ENCODE data around the gene HIPK4. TPM values are rescaled to one million over a fixed set of nuclear protein-coding genes. Genes with fewer than 3 reads are reported as not detected.

Gene HIPK4
- total RNA-seq, 1 donor from 2014 or later = not detected

DNA sequence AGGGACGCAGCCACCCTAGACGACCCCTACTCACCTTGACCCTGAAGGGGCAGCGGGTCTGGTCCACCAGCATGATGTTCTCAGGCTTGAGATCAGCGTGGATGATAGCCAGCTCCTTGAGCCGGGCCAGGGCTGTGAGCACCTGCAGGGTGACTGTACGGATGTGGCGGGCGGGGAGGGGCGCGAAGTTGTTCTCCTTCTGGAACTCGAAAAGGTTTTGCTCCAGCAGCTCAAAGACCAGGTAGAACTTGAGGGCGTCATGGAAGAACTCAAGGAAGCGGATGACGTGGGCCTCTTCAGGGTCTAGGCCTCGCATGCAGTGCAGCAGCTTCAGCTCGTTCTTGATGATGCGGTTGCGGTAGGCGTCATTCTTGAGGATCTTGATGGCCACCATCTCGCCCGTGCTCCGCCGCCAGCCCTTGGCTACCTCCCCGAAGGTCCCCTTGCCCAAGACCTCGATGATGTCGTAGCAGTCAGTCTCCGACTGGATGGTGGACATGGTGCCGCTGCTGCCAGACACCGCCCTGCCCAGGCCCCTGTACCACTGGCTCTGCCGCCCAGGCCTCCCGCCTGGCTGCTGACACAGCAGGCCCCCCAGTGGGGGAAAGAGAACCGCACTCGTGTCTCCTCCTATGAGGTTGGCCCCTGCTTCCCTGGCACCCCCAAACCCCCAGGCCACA, 437 bp downstream of the HIPK4 start:
- TF ChIP-seq, protein P1, sequence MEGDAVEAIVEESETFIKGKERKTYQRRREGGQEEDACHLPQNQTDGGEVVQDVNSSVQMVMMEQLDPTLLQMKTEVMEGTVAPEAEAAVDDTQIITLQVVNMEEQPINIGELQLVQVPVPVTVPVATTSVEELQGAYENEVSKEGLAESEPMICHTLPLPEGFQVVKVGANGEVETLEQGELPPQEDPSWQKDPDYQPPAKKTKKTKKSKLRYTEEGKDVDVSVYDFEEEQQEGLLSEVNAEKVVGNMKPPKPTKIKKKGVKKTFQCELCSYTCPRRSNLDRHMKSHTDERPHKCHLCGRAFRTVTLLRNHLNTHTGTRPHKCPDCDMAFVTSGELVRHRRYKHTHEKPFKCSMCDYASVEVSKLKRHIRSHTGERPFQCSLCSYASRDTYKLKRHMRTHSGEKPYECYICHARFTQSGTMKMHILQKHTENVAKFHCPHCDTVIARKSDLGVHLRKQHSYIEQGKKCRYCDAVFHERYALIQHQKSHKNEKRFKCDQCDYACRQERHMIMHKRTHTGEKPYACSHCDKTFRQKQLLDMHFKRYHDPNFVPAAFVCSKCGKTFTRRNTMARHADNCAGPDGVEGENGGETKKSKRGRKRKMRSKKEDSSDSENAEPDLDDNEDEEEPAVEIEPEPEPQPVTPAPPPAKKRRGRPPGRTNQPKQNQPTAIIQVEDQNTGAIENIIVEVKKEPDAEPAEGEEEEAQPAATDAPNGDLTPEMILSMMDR (IDR thresholded peaks at IDR 0.05; ENCODE audit: insufficient read depth, low read length, poor library complexity, severe bottlenecking) = no peak

DNA sequence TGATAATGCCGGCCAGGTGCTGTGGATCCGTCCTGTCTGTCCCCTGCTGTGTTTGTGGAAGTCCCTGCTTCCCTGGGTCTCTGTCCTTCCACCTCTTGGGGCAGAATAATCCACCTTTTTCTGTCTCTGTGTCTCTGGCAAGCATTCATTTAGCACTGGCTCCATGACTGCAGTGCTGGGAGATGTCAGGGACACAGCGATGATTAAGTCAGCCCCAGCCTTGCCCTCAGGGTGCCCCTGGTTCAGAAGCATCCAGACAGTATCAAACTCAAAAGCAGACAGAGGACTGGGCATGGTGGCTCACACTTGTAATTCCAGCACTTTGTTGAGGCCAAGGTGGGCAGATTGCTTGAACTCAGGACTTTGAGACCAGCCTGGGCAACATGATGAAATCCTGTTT, 1.5 kb downstream of the HIPK4 start:
- H3K36me3 ChIP-seq (ENCODE audit: control insufficient read depth, insufficient read depth, low read length) = no peaks in the 10 kb centered on the region
- no peak for DNase-seq (ENCODE audit: low read depth)
- TF ChIP-seq, protein P1 (IDR thresholded peaks at IDR 0.05; ENCODE audit: insufficient read depth, low read length, poor library complexity, severe bottlenecking) = no peak
- H3K4me3 ChIP-seq (ENCODE audit: low read depth, low read length) = no peak overlapping the region
- peaks cover 3% of the 10 kb centered on the region for H3K27me3 ChIP-seq (ENCODE audit: control insufficient read depth, insufficient read depth, low read length)

More for the DNA sequence above, 437 bp downstream of the HIPK4 start:
- Histone ChIP-seq H3K27me3 (ENCODE audit: control insufficient read depth, insufficient read depth, low read length) (no peaks in the 10 kb centered on the region), H3K4me3 (ENCODE audit: low read depth, low read length) (no peak overlapping the region), H3K36me3 (ENCODE audit: control insufficient read depth, insufficient read depth, low read length) (no peaks in the 10 kb centered on the region)
- no peak for DNase-seq (ENCODE audit: low read depth)

DNA sequence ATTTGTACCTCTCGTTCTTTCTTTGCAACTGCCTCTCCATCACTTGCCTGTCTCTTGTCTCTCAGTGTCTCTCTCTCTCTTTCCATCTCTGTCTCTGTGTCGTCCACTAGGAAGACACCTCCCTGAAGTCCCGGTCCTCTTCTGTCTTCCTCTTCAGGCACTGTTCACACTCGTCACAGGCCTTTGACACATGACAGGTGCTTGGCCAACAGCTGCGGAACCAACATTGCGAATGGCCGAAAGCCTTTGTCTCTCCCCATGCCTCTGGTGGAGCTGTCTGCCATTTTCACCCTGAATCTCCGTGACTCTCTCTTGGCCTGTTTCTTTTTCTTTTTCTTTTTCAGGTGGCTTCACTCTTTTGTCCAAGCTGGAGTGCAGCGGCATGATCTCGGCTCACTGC, 2.8 kb downstream of the HIPK4 start:
- no peak for DNase-seq (ENCODE audit: low read depth)
- Histone ChIP-seq H3K36me3 (ENCODE audit: control insufficient read depth, insufficient read depth, low read length) (no peaks in the 10 kb centered on the region), H3K27me3 (ENCODE audit: control insufficient read depth, insufficient read depth, low read length) (peaks cover 3% of the 10 kb centered on the region), H3K4me3 (ENCODE audit: low read depth, low read length) (no peak overlapping the region)
- TF ChIP-seq, protein P1 (IDR thresholded peaks at IDR 0.05; ENCODE audit: insufficient read depth, low read length, poor library complexity, severe bottlenecking) = no peak

DNA sequence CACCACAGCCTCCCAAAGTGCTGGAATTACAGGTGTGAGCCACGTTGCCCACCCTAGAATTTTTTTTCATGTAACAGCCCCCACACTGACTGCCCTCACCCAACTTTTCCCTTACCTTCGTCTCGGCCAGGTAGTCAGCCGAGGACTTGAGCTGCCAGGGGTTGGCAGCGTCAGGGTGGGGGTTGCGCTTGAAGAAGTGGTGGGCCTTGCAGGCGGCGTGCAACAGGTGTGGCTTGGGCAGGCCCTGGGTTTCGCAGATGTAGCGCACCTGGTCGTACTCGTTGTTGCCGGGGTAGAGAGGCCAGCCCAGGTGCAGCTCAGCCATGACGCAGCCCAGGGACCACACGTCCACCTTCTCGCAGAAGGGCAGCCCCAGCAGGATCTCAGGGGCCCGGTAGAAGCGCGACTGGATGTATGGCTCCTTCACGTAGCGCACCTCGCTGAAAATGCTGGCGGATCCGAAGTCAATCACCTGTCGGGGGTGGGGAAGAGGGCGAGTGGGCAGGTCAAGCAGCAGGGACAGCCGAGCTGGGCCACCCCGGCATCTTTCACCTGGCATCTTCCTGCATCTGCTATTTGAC, 6.2 kb downstream of the HIPK4 start:
- H3K27me3 ChIP-seq (ENCODE audit: control insufficient read depth, insufficient read depth, low read length) = peaks cover 3% of the 10 kb centered on the region
- TF ChIP-seq, protein P1 (IDR thresholded peaks at IDR 0.05; ENCODE audit: insufficient read depth, low read length, poor library complexity, severe bottlenecking) = no peak
- no peaks in the 10 kb centered on the region for H3K36me3 ChIP-seq (ENCODE audit: control insufficient read depth, insufficient read depth, low read length)
- H3K4me3 ChIP-seq (ENCODE audit: low read depth, low read length) = no peak overlapping the region
- no peak for DNase-seq (ENCODE audit: low read depth)

DNA sequence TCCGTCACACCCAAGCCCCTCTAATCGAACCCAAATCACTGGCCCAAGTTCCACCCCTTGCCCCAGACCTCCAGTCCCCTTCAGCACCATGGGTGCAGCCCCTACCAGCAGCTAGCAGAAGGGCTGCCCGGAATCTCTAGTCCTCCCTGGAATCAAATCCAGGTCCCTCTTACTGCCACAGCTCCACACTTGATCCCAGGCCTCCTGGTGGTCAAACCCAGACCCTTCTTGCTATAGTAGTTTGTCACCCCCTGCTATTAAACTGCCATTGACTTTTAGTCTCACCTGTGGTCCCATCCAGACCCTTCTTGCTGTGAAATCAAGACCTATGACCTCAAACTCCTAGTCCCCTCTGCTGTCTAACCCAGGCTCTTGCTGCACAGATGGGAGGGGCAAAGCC, 8.7 kb downstream of the HIPK4 start:
- no peak for DNase-seq (ENCODE audit: low read depth)
- no peaks in the 10 kb centered on the region for H3K36me3 ChIP-seq (ENCODE audit: control insufficient read depth, insufficient read depth, low read length)
- TF ChIP-seq, protein P1 (IDR thresholded peaks at IDR 0.05; ENCODE audit: insufficient read depth, low read length, poor library complexity, severe bottlenecking) = no peak
- H3K27me3 ChIP-seq (ENCODE audit: control insufficient read depth, insufficient read depth, low read length) = peaks cover 3% of the 10 kb centered on the region
- H3K4me3 ChIP-seq (ENCODE audit: low read depth, low read length) = no peak overlapping the region

Data from kidney epithelial cell (primary cell).